Epithelial cell of prostate (primary cell): ENCODE measurements around the gene MYL9.

ENCODE experiments used
- DNase-seq: peaks from one replicate; pipeline ENCODE4 v3.0.0-alpha.2; 2011; ENCODE audit warnings: low read depth, low spot score
- H3K27ac ChIP-seq: fragments of 450-650 bp; 2 replicates; pipeline ENCODE4 v1.5.1; 2017; ENCODE audit warnings: mild to moderate bottlenecking

Gene MYL9

GRCh38 chr20:36578356-36579041 is 37.2 kb downstream of the MYL9 start:
- H3K27ac ChIP-seq, result no peak overlapping the region
- DNase-seq, result no peak

GRCh38 chr20:36579996-36580545 is 38.8 kb downstream of the MYL9 start:
- H3K27ac ChIP-seq, result no peak overlapping the region
- no peak for DNase-seq

- no peak overlapping the region for H3K27ac ChIP-seq
- DNase-seq, result no peak
Measured at GRCh38 chr20:36582322-36582721, 41.0 kb downstream of the MYL9 start.

DNA sequence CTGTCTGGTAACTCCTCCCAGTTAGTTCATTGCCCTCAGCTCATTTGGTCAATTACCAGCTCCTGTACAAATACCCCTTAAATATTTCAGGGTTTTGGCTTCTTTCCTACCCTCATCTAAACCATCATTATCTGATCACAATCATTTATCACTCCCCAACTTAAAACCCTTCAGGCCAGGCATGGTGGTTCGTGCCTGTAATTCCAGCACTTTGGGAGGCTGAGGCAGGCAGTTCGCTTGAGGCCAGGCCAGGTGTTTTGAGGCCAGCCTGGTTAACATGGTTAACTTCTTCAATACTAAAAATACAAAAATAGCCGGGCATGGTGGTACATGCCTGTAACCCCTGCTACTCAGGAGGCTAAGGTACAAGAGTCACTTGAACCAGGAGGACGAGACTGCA is 41.5 kb downstream of the MYL9 start:
- H3K27ac ChIP-seq, result no peak overlapping the region
- no peak for DNase-seq

DNA sequence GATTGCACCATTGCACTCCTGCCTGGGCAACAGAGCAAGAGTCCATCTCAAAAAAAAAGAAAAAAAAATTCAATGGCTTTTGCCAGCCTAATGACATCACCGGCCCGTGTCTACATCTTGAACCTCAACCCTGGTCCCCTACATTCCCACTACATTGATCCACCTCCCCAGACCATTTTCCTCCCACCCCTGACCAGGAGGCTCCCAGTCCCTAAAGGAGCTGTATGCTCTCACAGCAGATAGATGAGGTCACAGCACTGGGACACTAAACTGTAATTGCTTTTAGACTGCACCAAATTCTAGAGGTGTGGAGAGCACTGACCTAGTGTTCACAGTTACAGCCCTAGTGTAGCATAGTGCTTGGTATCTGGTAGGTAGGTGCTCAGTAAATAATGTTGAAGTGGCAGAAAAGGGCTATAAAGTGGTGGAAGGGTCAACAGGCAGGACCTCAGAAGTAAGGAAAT is 42.7 kb downstream of the MYL9 start:
- DNase-seq, result no peak
- no peak overlapping the region for H3K27ac ChIP-seq

- H3K27ac ChIP-seq, result peak overlapping the region; percentile 7
- peak; percentile 78 for DNase-seq
Measured at GRCh38 chr20:36585410-36586125, 44.2 kb downstream of the MYL9 start.

- H3K27ac ChIP-seq, result no peak overlapping the region
- no peak for DNase-seq
Measured at GRCh38 chr20:36587388-36588070, 46.2 kb downstream of the MYL9 start.

DNA sequence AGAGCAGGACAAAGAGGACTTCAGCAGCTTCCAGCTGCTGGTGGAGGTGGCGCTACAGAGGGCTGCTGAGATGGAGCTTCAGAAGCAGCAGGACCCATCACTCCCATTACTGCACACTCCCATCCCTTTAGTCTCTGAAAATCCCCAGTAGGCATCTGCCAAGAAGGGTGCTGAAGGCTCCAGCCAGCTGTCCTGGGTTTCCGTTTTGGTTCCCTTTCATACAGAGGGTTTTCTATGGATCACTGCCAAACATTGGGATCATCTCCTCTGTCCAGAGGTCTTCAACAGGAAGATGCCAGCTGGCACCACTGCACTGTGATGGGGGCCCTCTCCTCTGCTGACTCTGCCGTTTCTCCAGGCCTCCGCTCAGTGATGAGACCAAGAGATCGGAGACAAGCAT is 50.0 kb downstream of the MYL9 start:
- H3K27ac ChIP-seq, result no peak overlapping the region
- no peak for DNase-seq

- no peak for DNase-seq
- no peak overlapping the region for H3K27ac ChIP-seq
Measured at GRCh38 chr20:36591854-36592641, 50.7 kb downstream of the MYL9 start.

DNA sequence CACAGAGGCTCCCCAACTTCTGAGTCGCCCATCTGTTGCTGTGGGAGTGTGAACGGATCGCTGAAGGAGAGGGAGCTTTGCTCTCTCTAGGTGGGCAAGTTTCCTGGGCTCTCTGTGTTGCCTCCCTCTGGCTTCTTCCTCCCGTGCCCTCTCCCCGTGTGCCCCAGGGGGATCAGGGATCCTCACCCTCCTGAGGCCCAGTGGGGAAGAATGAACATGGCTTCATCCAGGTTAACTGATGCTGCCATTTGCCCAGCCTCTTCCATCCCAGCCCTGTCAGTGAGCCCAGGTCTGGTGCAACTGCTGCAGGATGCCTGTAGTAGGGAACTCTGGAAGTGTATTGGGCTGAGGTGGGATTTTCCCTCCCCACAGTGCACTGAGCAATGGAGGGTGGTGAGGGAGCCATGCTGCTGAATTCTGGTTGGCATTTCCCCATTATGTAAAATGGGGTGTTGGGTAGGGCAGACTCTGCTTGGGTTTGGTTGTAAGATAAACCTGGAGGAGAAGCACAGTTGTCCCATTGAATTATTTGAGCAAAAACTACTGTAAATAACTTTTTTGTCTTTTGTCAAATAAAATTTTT is 52.1 kb downstream of the MYL9 start:
- DNase-seq, result no peak
- H3K27ac ChIP-seq, result no peak overlapping the region

DNA sequence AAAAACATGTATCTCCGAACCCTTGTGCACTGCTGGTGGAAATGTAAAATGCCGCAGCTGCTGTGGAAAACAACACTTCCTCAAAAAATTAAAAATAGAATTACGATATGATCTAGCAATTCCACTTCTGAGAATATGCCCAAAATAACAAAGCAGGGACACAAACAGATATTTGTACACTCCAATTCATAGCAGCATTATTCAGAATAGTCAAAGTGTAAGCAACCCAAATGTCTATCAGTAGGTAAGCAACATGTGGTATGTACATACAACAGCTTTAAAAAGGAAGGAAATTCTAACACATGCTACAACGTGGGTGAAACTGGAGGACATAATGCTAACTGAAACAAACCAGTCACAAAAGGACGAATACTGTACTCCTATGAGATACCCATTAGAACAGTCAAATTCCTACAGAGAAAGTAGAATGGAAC is 58.6 kb downstream of the MYL9 start:
- H3K27ac ChIP-seq, result no peak overlapping the region
- DNase-seq, result no peak
